Measurements from ENCODE around the gene CDK6.

Gene CDK6

DNA sequence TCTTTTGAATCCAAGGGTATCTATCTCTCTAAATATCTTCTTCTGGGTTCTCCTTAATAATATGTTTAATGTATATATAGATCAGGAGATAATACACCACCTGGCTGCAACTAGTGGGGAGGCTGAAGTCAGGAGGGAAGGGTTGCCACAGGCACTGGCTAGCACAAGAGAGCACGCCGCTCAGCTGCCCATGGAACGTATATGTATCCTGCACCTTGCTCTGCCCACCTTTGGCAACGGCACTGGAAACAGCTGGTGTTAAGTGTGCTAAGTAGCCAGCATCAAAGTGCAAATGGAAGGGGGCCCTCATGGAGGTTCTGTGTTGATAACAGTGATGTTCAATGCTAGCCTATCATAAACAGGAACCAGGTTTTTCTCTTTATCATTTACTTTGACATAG is 196.4 kb downstream of the CDK6 start:
- DNase-seq: no peak

DNA sequence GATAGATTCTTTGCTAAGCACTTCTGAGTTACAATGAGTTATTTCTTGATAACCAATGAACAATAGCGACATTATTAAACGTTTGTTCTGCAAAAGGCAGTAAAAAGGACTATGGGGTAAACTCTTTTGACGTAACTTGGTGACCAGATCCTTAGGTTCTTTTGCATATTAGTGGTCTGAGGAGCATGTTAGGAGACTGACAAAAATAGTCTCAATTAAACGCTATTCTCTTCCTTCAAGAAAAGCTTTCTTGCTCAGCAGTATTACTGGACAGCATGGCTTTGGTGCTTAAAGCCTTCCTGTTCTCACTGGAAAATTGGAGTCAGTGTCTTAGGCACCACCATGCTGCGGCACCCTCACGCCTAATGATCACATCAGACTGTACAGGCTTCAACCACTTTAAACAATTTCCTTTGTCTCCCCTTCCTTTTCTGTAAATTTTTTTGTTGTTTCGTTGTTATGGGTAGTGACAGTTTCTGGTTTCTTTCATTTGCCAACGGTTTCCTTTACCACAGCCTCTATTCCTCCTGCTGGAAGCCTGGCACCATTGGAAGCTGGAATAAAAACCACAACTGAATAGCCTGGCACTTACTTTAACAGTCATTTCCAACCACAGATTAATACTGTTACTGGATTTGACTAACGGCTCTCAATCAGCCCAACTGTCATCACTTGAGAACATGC is 197.0 kb downstream of the CDK6 start:
- DNase-seq: peak in 1 of 5 donors; percentile 68

DNA sequence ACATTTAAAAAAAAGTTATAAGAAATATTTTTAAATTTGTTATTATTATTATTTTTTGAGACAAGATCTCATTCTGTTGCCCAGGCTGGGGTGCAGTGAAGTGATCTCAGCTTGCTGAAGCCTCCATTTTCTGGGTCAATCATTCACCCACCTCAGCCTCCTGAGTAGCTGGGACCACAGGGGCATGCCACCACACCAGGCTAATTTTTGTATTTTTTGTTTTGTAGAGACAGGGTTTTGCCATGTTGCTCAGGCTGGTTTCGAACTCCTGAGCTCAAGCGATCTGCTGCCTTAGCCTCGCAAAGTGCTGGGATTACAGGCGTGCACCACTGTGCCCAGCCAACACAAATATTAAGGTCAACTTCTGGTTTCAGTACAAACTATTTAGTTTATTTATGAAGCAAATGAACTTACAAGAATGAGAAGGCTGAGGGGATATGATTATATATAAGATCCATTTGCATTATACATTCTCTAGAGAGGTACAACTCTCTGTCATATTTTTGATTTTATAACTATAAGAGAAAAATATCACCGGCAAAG is 200.3 kb downstream of the CDK6 start:
- no peak for DNase-seq

DNA sequence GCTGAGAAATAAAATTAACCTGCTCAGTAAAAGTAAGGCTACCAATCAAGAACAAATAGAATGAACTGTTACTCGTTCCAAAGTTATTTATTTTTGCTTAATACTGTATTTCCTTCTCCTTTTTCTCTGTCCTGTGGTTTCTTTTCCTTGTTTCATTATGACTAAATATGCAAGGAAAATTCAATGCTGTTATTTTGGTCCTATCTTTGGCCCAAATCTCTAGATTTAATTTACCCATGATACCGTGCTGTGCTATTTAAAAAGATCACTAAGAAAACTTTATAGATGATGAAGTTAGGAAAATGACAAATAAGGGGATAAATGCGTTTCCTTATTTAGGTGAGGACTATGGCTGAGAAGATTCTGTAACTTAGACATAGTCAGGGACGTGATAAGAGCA is 200.8 kb downstream of the CDK6 start:
- no peak for DNase-seq

DNA sequence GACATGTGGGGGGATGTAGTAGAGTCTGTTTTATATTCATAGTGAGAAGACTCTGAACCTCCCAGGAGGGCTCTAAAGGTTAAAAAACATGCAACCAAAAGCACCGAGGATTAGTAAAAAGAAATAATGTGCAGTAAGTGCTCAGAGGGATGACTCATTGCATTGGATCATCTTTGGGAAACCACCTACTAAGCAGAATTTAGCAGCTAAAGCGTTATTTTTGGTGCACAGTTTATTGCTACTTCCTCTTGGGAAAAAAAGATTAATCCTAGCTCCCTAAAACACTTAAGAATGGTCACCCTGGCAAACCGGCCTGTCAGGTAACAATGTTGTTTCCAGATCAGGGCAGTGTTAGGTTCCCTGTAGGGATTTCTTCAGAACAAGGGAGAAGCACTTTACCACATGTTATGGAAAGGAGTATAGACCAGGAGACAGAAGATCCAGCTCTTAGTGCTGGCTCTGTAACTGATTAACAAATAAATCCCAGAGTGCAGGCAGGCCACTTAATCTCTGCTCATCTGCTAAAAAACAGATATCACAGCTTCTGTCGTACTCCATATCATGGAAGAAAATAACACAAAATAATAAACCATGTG is 201.4 kb downstream of the CDK6 start:
- DNase-seq: peak in 1 of 5 donors; percentile 75

DNA sequence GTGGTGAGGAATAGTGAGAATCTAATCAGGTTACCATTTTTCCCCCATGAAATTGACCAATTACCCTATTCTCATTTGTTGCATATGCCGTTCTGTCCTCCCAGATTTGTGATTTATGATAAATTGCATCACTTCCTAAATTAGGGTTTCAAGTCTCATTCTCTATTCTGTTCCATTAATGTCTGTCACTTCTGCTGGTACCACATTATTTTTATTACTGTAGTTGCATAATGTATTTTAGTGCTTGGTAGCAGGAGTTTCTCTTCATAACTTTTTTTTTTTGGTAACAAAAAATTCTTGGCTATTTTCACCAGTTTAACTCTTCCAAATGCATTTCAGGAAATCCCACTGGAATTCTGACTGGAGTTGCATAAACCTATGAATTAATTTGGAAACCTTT is 202.2 kb downstream of the CDK6 start:
- DNase-seq: no peak

DNA sequence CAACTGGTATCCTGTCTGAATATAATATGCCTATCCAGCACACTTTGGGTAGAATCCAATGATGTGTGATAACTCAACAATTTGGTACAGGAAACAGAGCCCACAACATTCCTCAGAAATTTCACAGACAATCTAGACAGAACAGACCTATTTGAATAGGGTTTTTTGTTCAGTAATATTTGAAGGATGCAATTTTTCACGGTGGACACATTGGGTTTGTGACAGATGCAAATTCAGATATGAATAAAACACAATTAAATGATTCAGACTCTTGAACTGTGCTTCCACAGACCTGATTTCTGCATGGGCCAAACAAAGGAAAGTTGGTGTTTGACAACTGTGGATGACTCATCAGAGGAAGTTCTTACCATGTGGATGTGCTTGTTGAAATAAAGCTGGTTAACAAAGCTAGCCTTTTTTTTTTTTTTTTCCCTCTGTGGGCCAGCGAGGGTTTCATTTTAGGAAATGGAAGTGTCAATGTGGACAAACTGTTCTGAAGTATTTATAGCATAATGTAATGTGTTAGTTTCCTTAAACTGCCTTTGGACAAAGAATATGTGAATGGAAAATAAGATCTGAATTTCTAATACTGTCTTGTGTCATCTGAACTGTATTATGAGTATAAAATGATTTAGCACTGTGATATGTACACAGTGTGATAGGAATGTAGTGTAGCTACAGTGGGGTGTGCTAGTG is 203.0 kb downstream of the CDK6 start:
- DNase-seq: peak in 1 of 5 donors; percentile 75

DNA sequence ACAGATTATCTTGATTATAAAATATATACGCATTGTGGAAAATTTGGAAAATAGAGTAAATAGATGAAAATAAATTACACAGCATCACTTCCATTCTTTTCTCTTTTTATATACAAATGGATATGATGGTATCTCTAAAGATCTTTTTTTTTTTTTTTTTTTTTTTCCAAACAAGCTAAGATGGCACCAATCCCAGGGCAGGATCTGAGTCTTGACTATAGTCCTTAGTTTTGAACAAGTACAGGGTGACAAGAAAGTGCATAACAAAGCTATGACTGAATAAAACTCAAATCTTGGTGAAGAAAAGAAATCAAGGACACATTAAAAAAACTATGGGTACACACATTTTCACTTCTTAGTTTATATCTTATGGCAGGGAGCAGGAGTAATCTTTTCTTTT is 203.6 kb downstream of the CDK6 start:
- DNase-seq: no peak

DNA sequence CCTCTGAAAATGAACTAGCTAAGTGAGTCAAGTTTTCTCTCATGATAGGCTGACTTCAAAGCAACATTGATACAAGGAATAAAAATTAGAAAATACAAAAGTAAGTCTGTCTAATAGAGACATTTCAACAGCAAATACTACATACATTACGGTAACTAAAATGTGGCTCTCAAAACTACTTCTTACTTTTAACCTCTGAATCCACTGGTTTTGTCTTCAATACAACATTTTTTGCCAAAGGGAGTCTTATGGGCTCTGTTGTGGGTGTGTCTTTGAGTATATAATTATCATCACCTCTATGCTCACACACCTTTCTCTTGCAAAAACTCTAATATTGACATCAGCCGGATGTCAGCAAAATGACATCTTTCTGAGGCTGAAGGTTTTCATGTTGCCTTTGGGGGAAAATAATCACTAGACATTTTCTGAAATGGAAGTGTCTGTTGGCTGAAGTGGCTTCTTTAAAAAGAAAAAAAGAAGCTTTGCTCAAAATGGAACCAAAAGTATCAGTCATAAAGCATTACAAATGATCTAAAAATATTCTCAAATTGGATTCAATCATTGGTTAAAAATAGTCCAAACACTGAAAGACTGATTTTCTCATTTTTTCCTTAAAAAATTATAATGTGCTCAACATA is 204.4 kb downstream of the CDK6 start:
- peak in 1 of 5 donors; percentile 70 for DNase-seq

DNA sequence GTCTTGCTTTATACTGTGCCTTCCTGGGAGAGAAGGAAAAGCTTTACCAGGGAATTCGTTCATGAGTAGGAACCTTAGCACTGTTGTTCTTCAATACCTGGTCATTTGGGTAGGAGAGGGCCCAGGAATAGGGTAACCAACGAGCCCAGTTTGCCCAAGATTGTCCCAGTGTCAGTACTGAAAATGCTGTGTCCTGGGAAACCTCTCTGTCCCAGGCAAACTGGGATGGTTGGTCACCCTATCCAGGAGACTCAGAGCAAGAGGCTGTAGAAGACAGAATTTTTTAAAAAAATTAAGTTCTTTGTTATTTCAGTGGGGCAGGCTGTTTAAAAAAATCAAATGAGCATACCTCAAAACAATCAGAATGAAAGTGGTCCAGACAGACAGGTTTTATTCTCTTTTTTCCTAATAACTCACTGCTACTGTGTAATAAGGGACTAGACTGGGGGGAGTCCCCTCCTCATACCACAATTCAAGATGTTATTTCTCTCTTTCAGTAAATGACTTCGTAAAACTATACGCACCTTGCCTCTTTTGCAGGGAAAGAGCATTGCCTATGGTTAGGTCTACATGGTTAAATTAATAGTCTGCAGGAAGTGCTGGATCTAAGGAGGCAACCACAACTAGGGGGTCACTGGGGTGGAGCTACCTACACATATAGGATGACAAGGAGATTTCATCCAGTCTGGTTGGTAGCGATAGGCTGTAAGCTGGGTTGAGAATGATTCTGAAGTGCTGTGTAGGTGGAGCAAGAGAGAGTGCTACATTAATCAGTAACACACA is 205.1 kb downstream of the CDK6 start:
- peak in 1 of 5 donors; percentile 74 for DNase-seq

DNA sequence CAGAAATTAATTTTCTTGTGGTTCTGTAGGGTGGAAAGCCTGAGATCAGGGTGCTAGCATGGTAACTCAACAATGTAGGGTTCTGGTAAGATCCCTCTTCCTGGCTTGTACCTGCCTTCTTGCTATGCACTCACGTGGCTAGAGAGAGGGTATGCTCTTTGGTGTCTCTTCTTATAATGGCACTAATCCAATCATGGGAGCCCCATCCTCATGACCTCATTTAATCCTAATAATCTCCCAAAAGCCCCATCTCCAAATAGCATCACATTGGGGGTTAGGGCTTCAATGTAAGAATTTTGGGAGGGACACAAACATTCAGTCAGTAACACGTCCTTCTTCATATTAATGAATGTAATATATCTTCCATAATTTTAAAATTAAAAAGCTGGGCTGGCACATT is 206.6 kb downstream of the CDK6 start:
- DNase-seq: no peak

DNA sequence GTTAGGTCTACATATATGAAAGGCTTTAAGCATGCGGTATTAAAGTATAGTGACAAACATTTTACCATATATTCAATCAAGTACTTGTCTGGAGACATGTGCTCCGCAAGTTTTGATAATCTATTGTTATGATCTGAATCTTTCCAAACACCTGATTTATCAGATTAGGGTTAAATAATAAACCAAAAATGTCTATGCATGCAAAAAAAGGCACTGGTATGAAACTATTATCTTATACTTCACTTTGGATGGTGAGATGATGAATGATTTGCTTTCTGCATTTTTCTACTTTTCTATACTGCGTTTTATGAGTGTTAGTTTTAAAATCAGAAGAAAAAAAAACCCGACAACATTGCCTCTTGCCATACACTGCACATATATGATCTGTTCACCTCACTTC is 208.4 kb downstream of the CDK6 start:
- no peak for DNase-seq

DNA sequence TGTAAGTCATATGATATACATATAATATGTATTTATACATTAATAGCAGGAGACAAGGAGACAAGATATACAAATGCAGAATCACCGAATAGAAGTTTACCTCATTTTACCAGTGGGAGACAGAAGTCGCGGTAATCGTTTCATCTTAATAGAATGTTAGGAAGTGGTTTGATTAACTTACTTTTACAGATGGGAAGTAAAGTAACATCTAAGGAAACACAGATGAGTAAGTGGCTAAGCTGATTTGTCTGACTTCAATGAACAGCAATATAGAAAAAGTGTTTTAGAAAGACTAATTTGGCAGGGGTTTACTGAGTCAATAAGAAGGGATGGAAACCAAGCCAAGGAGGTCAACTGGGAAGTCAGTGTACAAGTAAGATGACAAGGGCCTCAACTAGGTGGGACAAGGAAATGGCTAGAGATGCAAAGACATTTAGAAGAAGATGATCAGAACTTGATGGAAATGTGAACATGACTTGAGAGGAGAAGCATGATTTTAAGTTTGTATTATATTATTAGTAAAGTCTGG is 210.0 kb downstream of the CDK6 start:
- no peak for DNase-seq

DNA sequence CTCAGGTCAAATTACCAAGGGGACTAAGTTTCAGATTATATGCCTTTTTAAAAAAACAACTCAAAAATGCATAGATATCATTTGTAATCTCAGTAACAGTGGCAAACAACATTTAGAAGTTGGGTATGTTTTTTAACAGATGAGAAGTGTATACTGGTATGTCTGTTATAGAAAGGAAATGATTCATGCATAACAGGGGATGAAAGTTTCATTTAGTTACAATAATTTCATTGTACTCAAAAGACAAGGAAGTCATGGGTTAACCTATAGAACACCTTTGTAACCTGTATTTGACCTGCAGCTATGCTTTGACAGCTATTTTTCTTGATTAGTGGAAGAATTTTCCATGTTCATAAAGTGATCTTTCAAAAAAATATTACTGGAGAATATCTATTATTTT is 210.8 kb downstream of the CDK6 start:
- DNase-seq: peak in 1 of 5 donors; percentile 59

DNA sequence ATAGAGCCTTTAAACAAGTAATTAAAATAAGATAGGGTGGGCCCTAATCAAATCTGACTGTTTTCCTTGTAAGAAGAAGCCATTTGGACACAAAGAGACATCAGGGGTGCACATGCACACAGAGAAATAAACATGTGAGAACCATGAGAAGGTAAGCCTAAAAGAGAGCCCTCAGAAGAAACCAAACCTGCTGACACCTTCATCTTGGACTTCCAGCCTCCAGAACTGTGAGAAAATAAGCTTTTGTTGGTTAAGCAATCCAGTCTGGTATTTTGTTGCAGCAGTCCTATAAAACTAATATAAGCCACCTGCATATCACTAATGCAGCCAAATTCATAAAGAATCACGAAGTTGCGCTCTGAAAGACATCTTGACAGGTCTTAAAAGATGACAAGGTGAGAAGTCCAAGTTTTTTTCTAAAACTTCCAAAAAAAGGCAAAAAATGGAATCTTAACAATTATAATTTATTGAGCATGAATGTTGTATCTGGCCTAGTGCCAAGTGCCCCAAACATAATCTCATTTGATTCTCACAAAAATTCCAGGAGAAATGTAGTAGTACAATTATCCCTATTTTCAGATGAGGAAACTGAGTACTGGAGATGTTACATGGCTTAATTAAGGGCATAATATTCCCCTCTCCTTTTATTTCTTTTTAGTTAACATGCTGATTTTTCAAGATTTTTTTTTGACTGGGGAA is 211.9 kb downstream of the CDK6 start:
- DNase-seq: no peak

DNA sequence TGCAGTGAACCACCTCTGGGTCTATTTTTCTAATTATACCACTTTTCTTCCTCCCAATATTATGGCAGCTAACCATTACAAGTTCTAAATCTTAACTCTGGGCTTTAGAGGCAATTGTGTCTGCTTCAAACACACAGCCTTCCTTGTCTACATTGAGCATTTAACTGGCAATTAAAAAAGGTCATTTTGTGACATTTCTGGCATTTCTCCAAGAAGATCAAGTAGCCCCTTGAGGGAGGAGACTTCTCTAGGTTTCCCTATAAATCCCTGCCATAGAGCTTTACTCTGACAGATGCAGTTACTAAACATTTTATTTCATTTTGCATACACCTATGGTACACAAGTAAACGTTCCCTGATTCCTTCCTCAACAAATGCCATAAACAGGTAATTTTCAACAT is 212.8 kb downstream of the CDK6 start:
- no peak for DNase-seq

DNA sequence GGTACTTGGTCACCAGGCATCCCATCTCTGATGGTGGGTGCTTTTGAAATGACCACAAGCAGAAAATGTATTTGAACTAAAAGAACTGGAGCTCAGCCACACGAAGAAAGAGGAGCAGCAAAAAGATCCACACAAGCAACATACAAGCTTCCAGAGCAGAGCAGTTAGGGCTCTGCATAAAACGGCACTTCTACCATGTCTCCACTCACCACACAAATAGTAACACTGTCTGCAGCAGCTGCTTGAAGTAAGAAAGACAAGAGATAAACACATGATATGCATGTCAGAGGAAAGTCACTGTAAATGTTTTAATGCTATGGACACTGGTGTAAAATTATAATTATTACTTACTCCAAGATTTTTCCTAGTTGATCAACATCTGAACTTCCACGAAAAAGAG is 213.7 kb downstream of the CDK6 start:
- DNase-seq: no peak

DNA sequence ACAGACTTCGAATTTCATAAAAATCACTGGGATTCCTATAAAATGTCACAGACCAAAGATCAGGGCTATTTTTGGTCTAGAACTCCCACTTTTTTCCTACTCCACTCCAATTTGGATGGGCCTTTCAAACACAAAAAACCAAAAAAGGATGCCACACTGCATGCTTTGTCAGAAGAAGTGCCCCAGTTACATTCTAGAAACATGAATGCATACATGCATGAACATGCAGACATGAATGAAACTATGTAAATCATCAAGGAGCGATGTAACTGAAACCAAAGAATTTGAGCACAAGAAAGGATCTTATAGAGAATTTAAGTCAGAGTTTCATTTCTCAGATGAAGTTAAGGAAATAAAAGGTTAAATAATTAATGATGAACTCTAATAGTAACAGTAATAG is 214.3 kb downstream of the CDK6 start:
- DNase-seq: no peak

DNA sequence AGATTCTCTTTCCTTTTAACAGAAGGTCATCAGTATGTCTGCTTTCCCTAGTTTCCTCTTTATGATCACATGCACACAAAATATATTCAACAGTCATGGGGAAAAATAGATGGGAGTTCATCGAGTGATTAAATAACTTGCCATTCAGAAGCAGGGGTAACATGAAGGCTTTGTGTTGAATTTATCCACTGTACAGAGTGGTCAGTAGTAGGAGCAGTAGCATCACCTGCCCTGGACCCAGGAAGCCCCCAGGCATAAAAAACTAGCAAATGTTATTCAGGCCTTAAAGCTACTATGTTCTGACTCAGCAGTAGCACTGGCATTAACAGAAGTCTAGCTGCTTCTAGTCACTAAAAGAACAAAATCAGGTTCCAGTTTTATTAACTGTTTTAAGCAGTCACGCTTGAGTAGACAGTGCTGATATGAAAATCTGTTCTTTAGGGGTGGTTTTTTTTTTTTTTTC is 214.8 kb downstream of the CDK6 start:
- peak in 1 of 5 donors; percentile 45 for DNase-seq

DNA sequence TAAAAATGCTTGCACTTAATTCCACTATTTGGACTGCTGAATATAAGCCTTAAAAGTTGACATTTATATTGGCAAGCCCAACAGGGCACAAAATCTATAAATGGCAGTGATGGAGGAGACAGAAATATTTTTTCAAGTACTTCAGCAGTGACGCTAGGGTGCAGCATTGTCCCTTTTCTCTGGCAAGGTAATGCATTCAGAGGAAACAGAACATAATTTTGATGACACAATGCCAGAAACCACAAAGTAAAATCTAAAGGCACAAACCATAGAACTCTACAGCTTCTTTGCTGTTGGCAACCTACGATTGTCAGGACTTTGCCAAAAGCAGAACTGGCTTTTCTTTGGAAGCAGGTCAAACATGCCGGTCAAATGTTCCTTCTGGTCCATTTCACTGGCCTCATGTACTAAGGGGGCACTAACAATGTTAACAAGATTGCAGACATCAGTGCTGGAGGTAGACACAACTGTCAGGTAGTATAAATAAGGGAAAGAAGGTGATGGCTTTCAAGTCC is 215.3 kb downstream of the CDK6 start:
- DNase-seq: peak; percentile 40 to 91 (median 66)

DNA sequence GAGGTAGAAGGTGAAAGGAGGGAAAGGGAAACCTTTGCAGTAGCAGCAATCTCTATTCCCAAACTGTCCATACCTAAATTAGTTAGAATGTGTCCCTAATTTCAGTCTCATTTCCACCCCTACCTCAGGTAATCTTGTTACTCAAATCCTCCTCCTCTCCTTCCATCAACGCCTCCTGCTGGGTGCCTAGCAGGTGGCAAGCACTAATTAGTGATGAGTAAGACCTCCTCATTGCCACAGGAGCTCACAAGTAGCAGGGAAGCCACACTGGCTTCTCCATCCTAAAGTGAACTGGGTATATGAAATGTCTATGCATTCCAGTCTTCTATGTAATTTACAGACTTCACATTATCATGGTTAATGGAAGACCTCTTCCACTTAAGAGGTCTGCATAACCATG is 220.5 kb downstream of the CDK6 start:
- DNase-seq: no peak

Measured in T-helper 1 cell (primary cell).